HepG2 (cell line): Measurements from ENCODE around the gene KLC4. TPM values are rescaled to one million over a fixed set of nuclear protein-coding genes. Genes with fewer than 3 reads are reported as not detected.
A peak's percentile ranks its signal among the peaks of the same experiment; 100 is the strongest.

Source experiments
- CC2D1A ChIP-seq: sonication (generic); formaldehyde crosslinking; IDR thresholded peaks from 2 replicates; pipeline ENCODE4 v1.8.1; 2023; ENCODE audit warnings: mild to moderate bottlenecking, missing genetic modification reagents
- FOXJ3 ChIP-seq: sonication (generic); formaldehyde crosslinking; IDR thresholded peaks from 2 replicates; pipeline ENCODE4 v1.4.0; 2020; ENCODE audit warnings: missing genetic modification reagents, mild to moderate bottlenecking, borderline replicate concordance
- HIVEP1 ChIP-seq: sonication (generic); formaldehyde crosslinking; IDR thresholded peaks from 2 replicates; pipeline ENCODE4 v1.4.0; 2020; ENCODE audit warnings: mild to moderate bottlenecking, missing genetic modification reagents
- HOXA7 ChIP-seq: sonication (generic); formaldehyde crosslinking; IDR thresholded peaks from 2 replicates; pipeline ENCODE4 v1.8.1; 2022; ENCODE audit warnings: mild to moderate bottlenecking, missing genetic modification reagents, moderate library complexity
- JARID2 ChIP-seq: sonication (generic); formaldehyde crosslinking; IDR thresholded peaks from 2 replicates; pipeline ENCODE4 v1.8.1; 2023; ENCODE audit warnings: missing genetic modification reagents, inconsistent platforms; ENCODE audit not compliant: insufficient replicate concordance
- MED8 ChIP-seq: sonication (generic); formaldehyde crosslinking; IDR thresholded peaks from 2 replicates; pipeline ENCODE4 v1.8.1; 2023; ENCODE audit warnings: mild to moderate bottlenecking, missing genetic modification reagents; ENCODE audit not compliant: insufficient replicate concordance
- NCOA1 ChIP-seq: sonication (generic); formaldehyde crosslinking; IDR thresholded peaks from 2 replicates; pipeline ENCODE4 v1.9.0; 2021; ENCODE audit warnings: missing genetic modification reagents
- NFRKB ChIP-seq: fragments of 450-650 bp; IDR thresholded peaks from 2 replicates; pipeline ENCODE4 v1.6.1; 2017
- PHF5A ChIP-seq: IDR thresholded peaks from one replicate; pipeline ENCODE4 v1.6.1; 2018; ENCODE audit warnings: low read depth, missing genetic modification reagents; ENCODE audit not compliant: unreplicated experiment
- RBM22 ChIP-seq: fragments of 200-400 bp; formaldehyde crosslinking; optimal IDR thresholded peaks from 2 replicates; pipeline ENCODE3; 2017; ENCODE audit warnings: mild to moderate bottlenecking, low read length, moderate library complexity
- RCOR2 ChIP-seq: IDR thresholded peaks from 2 replicates; pipeline ENCODE4 v1.6.1; 2016; ENCODE audit warnings: missing biosample characterization, missing genetic modification reagents
- SAP130 ChIP-seq: IDR thresholded peaks from 2 replicates; pipeline ENCODE4 v1.6.1; 2016; ENCODE audit warnings: low read depth
- SMYD3 ChIP-seq: sonication (generic); formaldehyde crosslinking; IDR thresholded peaks from 2 replicates; pipeline ENCODE4 v1.8.1; 2023; ENCODE audit warnings: mild to moderate bottlenecking, missing genetic modification reagents
- U2AF1 ChIP-seq: fragments of 200-400 bp; formaldehyde crosslinking; optimal IDR thresholded peaks from 2 replicates; pipeline ENCODE3; 2017; ENCODE audit warnings: mild to moderate bottlenecking, low read depth, low read length
- ZNF17 ChIP-seq: sonication (generic); formaldehyde crosslinking; IDR thresholded peaks from 2 replicates; pipeline ENCODE4 v1.5.0; 2020; ENCODE audit warnings: mild to moderate bottlenecking, missing genetic modification reagents
- ZNF264 ChIP-seq: sonication (generic); formaldehyde crosslinking; IDR thresholded peaks from 2 replicates; pipeline ENCODE4 v1.4.0; 2020; ENCODE audit warnings: missing genetic modification reagents
- ZNF572 ChIP-seq: sonication (generic); formaldehyde crosslinking; IDR thresholded peaks from 2 replicates; pipeline ENCODE4 v1.5.1; 2020; ENCODE audit warnings: mild to moderate bottlenecking, missing genetic modification reagents
- ZNF577 ChIP-seq: sonication (generic); formaldehyde crosslinking; IDR thresholded peaks from 2 replicates; pipeline ENCODE4 v1.4.0; 2020; ENCODE audit warnings: mild to moderate bottlenecking, low read depth, missing genetic modification reagents, borderline replicate concordance
- ZNF644 ChIP-seq: IDR thresholded peaks from 2 replicates; pipeline ENCODE4 v1.6.1; 2016; ENCODE audit warnings: low read depth
- ZNF672 ChIP-seq: sonication (generic); formaldehyde crosslinking; IDR thresholded peaks from 2 replicates; pipeline ENCODE4 v1.8.1; 2022; ENCODE audit warnings: missing genetic modification reagents
- ZNF747 ChIP-seq: sonication (generic); formaldehyde crosslinking; IDR thresholded peaks from 2 replicates; pipeline ENCODE4 v1.8.1; 2023; ENCODE audit warnings: missing genetic modification reagents, mild to moderate bottlenecking, borderline replicate concordance
- ZNF75D ChIP-seq: sonication (generic); formaldehyde crosslinking; IDR thresholded peaks from 2 replicates; pipeline ENCODE4 v1.8.1; 2023; ENCODE audit warnings: missing genetic modification reagents, mild to moderate bottlenecking, borderline replicate concordance
- ZNF792 ChIP-seq: IDR thresholded peaks from 2 replicates; pipeline ENCODE4 v1.6.1; 2016
- ZSCAN21 ChIP-seq: sonication (generic); formaldehyde crosslinking; IDR thresholded peaks from 2 replicates; pipeline ENCODE4 v1.8.0; 2022; ENCODE audit warnings: mild to moderate bottlenecking, missing genetic modification reagents, moderate library complexity, borderline replicate concordance
- ZSCAN25 ChIP-seq: sonication (generic); formaldehyde crosslinking; IDR thresholded peaks from 2 replicates; pipeline ENCODE4 v1.8.0; 2022; ENCODE audit warnings: mild to moderate bottlenecking, missing genetic modification reagents
- ZZZ3 ChIP-seq: sonication (generic); formaldehyde crosslinking; IDR thresholded peaks from 2 replicates; pipeline ENCODE4 v1.4.0; 2020; ENCODE audit warnings: missing genetic modification reagents, mild to moderate bottlenecking, borderline replicate concordance
- polyA plus RNA-seq, 8 experiments: library from polyadenylated mRNA; depleted of rRNA in 3 of 8; stranded (reverse) in 7 of 8; unstranded in 1 of 8; fragments of >200 nt; fragmentation: Illumina TruSeq in 4 of 8; extraction: Trizol in 4 of 8; gene quantifications; 2 replicates each; pipeline versions ENCODE4 v1.2.1 to v1.2.3, GENCODE V29; 2011 to 2016; ENCODE audit warnings: low read depth in 4 of 8, missing spikeins in 1 of 8, mixed read lengths in 1 of 8; ENCODE audit not compliant: insufficient read depth in 1 of 8
- total RNA-seq, 5 experiments: library from RNA; depleted of rRNA; stranded (reverse); fragments of >200 nt; fragmentation: Illumina TruSeq; extraction: Trizol; gene quantifications; 2 replicates each; pipeline ENCODE4 v1.2.3, GENCODE V29; 2016; ENCODE audit warnings: low read depth in 1 of 5
- TF ChIP-seq, protein P1 (sequence below): sonication (generic); formaldehyde crosslinking; IDR thresholded peaks from 2 replicates; pipeline ENCODE4 v1.4.0; 2020; ENCODE audit warnings: mild to moderate bottlenecking, missing genetic modification reagents
- TF ChIP-seq, protein P2 (sequence below): sonication (generic); formaldehyde crosslinking; IDR thresholded peaks from 2 replicates; pipeline ENCODE4 v1.8.1; 2023; ENCODE audit warnings: mild to moderate bottlenecking, moderate library complexity, missing genetic modification reagents
- TF ChIP-seq, protein P3 (sequence below), 2 experiments: sonication (generic) in 1 of 2; formaldehyde crosslinking in 1 of 2; IDR thresholded peaks; 2 replicates each; pipeline versions ENCODE4 v1.5.1 to v1.6.1; 2011 to 2020; ENCODE audit warnings: borderline replicate concordance in 1 of 2, low read depth in 1 of 2, low read length in 1 of 2, mild to moderate bottlenecking in 1 of 2, missing genetic modification reagents in 1 of 2, moderate library complexity in 1 of 2

KLC4 gene
- total and polyA plus RNA-seq, 2 of the 13 experiments (the other 11 are each of a cell fraction or from before 2014, with no cell fraction given): 45.4 to 70.4 TPM

DNA sequence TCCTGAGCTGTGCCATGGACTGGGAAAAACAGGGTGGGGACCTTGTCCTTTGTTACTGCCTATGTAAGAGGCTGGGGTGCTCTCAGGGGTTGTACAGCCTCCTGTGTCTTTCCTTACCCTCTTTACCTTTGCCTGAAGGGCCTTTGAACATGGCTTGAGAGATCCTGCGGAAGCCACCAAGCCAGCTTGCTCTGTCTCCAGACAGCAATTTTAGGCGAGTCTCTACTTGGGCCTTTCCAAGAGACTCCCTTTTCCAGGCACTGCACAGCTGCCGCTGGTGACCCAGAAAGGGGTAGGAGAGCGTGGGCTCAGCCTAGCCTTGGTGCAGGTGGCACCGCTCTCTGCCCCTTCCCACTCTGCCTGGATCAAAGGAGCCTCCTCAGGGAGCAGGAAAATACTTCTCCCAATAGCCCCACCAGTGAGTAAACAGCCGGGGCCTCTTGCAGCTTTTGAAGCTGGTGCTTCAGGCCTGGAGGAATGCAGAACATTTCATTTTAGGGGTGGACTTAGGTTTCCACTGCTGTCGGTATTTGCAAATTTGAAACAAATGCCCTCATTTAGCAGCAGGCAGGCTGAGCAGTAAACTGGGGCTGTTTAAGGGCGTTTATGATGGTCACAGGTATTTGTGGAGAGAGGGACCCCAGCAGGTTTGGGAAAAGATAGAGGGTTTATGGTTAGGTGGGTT, 30.6 kb downstream of the KLC4 start (continued):
- TF ChIP-seq, protein P1, sequence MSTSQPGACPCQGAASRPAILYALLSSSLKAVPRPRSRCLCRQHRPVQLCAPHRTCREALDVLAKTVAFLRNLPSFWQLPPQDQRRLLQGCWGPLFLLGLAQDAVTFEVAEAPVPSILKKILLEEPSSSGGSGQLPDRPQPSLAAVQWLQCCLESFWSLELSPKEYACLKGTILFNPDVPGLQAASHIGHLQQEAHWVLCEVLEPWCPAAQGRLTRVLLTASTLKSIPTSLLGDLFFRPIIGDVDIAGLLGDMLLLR (CRISPR knock-in tag): no peak
- TF ChIP-seq ZNF792 (CRISPR knock-in tag): no peak
- peak; percentile 38; the same call in 1 of the 2 replicates for TF ChIP-seq ZSCAN25 (CRISPR knock-in tag)
- TF ChIP-seq ZZZ3 (CRISPR knock-in tag): 0 out of 2 replicates have a peak, but pooled peaks have one; percentile 38
- TF ChIP-seq ZNF577 (CRISPR knock-in tag): no peak
- no peak for TF ChIP-seq ZNF572 (CRISPR knock-in tag)
- TF ChIP-seq, protein P2, sequence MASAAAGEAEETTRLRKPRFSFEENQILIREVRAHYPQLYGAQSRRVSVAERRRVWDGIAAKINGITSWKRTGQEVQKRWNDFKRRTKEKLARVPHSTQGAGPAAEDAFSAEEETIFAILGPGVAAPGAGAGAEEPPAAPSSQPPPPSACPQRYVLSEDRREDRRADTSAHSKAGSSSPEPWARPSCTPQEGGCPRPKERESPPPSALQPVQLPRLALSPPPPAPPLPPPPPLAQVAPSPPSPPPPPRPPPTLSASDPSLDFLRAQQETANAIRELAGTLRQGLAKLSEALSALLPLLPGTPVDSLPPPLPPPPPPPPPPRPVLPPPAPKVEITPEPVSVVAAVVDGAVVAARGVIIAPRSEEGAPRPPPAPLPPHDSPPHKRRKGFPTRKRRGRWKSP (CRISPR knock-in tag): no peak; the same call in 1 of the 2 replicates
- TF ChIP-seq, protein P3, sequence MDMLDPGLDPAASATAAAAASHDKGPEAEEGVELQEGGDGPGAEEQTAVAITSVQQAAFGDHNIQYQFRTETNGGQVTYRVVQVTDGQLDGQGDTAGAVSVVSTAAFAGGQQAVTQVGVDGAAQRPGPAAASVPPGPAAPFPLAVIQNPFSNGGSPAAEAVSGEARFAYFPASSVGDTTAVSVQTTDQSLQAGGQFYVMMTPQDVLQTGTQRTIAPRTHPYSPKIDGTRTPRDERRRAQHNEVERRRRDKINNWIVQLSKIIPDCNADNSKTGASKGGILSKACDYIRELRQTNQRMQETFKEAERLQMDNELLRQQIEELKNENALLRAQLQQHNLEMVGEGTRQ (IDR thresholded peaks at IDR 0.05; ENCODE audit: low read depth, low read length): no peak
- TF ChIP-seq, protein P3 (CRISPR knock-in tag; IDR thresholded peaks at IDR 0.05; ENCODE audit: borderline replicate concordance): no peak
- peak; percentile 82 for TF ChIP-seq SAP130 (CRISPR knock-in tag)
- TF ChIP-seq SMYD3 (CRISPR knock-in tag): no peak
- no peak for TF ChIP-seq RBM22
- no peak for TF ChIP-seq ZNF747 (CRISPR knock-in tag)
- TF ChIP-seq FOXJ3 (CRISPR knock-in tag): peak; percentile 68; the same call in 1 of the 2 replicates
- TF ChIP-seq HOXA7 (CRISPR knock-in tag): no peak
- no peak; the same call in 1 of the 2 replicates for TF ChIP-seq ZNF644
- no peak for TF ChIP-seq NCOA1 (CRISPR knock-in tag)
- TF ChIP-seq ZNF264 (CRISPR knock-in tag): peak; percentile 69; the same call in 1 of the 2 replicates
- no peak for TF ChIP-seq ZNF17
- no peak for TF ChIP-seq MED8
- no peak for TF ChIP-seq NFRKB
- TF ChIP-seq ZNF75D (CRISPR knock-in tag): no peak; the same call in 1 of the 2 replicates
- no peak for TF ChIP-seq JARID2
- no peak for TF ChIP-seq PHF5A (CRISPR knock-in tag)
- peak; percentile 87 for TF ChIP-seq U2AF1
- TF ChIP-seq RCOR2 (CRISPR knock-in tag): peak; percentile 85
- no peak for TF ChIP-seq CC2D1A (CRISPR knock-in tag)
- TF ChIP-seq ZNF672 (CRISPR knock-in tag): no peak
- no peak for TF ChIP-seq ZSCAN21
- TF ChIP-seq HIVEP1 (CRISPR knock-in tag): no peak
